Bronchial epithelial cell (primary cell): ENCODE results near the gene UTF1. TPM values are rescaled to one million over a fixed set of nuclear protein-coding genes. Genes with fewer than 3 reads are reported as not detected.

Experiments used
- DNase-seq: peaks from one replicate; pipeline ENCODE4 v3.0.0-alpha.2; 2010; ENCODE audit warnings: low read depth
- FAIRE-seq: peaks from 2 replicates; lab custom pipeline; 2011; peaks lifted over from hg19 to GRCh38; lab: Jason Lieb, UNC
- H3K27me3 ChIP-seq: 2 replicates; pipeline ENCODE4 v1.5.1; 2011; ENCODE audit warnings: low read length; ENCODE audit not compliant: control insufficient read depth, insufficient read depth
- H3K36me3 ChIP-seq: 2 replicates; pipeline ENCODE4 v1.5.1; 2011; ENCODE audit warnings: low read length; ENCODE audit not compliant: control insufficient read depth, insufficient read depth
- H3K4me3 ChIP-seq: 2 replicates; pipeline ENCODE4 v1.5.1; 2011; ENCODE audit warnings: mild to moderate bottlenecking, low read depth, low read length, control low read depth
- total RNA-seq: library from RNA; depleted of rRNA; stranded (reverse); fragments of >200 nt; gene quantifications from 2 replicates; pipeline ENCODE4 v1.2.1, GENCODE V29; 2014
- TF ChIP-seq, protein P1 (sequence below): IDR thresholded peaks from 2 replicates; pipeline ENCODE4 v1.5.1; 2011; ENCODE audit warnings: mild to moderate bottlenecking, moderate library complexity, low read length, control low read depth, inconsistent platforms; ENCODE audit not compliant: insufficient read depth, severe bottlenecking

UTF1 gene
- total RNA-seq, 1 donor from 2014 or later, result not detected

- no peaks in the 10 kb centered on the region for H3K27me3 ChIP-seq
- TF ChIP-seq, protein P1, sequence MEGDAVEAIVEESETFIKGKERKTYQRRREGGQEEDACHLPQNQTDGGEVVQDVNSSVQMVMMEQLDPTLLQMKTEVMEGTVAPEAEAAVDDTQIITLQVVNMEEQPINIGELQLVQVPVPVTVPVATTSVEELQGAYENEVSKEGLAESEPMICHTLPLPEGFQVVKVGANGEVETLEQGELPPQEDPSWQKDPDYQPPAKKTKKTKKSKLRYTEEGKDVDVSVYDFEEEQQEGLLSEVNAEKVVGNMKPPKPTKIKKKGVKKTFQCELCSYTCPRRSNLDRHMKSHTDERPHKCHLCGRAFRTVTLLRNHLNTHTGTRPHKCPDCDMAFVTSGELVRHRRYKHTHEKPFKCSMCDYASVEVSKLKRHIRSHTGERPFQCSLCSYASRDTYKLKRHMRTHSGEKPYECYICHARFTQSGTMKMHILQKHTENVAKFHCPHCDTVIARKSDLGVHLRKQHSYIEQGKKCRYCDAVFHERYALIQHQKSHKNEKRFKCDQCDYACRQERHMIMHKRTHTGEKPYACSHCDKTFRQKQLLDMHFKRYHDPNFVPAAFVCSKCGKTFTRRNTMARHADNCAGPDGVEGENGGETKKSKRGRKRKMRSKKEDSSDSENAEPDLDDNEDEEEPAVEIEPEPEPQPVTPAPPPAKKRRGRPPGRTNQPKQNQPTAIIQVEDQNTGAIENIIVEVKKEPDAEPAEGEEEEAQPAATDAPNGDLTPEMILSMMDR, result no peak
These were observed 5.9 kb upstream of the UTF1 start for GRCh38 chr10:133224076-133224475.

DNA sequence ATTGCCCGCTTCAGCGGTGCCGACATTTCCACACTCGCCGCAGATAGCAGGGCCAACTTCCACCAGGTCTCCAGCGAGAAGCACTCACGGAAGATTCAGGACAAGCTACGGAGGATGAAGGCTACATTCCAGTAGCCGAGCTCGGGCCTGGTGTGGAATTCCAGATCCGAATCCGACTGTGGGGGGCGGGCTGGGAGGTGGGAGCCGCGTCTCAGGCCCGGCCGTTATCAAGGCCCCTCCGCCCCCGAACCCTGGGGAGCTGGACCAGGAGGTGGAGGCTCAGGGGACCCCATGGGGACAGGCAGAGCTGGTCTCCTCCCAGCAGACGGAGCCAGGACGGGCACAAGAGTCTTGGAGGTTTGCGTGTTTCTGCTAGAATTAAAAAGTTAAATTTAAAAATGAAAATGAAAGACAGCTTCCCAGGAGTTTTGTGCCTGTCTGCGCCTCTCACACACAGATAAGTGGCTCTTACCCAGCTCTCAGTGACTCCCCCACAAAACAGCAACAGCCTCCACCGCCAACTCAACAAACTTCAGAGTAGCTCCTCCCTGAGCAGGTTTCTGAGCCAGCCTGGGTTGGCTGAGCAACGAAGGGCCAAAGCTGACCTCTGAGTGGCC lies 5.2 kb upstream of the UTF1 start:
- no peak overlapping the region for H3K4me3 ChIP-seq
- H3K27me3 ChIP-seq, result peaks cover 6% of the 10 kb centered on the region
- FAIRE-seq (no peak), DNase-seq (no peak)
- TF ChIP-seq, protein P1, result no peak
- no peaks in the 10 kb centered on the region for H3K36me3 ChIP-seq

More at GRCh38 chr10:133224076-133224475, 5.9 kb upstream of the UTF1 start:
- DNase-seq (no peak), FAIRE-seq (no peak)
- Histone ChIP-seq H3K4me3 (no peak overlapping the region), H3K36me3 (no peaks in the 10 kb centered on the region)

DNA sequence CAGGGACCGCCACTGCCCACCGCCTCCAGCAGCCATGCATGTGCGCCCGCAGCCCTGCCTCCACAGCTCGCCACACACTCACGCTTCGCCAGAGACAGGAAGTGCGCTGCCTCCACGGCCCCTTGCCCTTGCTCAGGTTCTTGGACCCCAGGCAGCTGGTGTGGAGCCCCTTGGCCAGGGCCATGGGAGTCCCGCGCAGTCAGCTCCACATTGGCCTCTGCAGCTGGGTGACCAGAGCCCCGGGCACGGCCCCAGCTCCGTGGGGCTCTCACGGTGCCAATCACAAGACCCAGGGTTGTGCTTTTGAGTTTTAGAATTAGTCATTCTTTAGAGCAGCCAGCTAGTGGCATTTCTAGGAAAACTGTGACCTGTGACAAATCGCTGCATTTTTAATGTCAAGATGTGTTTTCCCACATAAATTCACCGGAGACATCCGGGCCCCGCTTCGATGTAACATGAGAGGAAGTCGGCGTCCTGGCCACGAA lies 4.3 kb upstream of the UTF1 start:
- Histone ChIP-seq H3K27me3 (peaks cover 6% of the 10 kb centered on the region), H3K36me3 (no peaks in the 10 kb centered on the region), H3K4me3 (no peak overlapping the region)
- FAIRE-seq (no peak), DNase-seq (no peak)
- TF ChIP-seq, protein P1, result no peak

DNA sequence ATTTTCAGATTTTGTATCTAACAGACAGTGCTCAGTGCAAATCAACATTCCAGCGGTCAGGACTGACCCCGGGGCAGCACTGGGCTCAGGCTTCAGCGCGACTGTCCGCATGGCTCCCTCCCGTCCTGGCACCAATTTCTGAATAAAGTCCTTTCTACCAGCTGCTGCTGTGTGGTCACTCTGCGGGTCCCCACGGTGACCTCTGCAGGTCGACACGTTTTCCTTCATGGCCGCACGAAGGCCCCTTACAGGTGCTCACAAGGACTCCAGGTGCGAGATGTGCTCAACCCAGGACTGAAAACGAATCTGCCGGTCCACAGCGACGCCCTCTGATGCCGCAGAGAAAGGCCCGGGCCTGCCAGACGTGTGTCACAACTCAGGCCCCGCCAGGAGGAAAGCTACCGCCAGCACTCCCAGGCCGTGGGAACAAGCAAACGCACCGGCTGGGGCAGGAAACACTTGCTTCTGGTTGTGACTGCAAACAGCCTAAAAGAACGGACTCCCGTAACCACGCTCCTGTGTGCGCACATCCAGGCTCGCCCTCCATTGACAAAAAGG lies 3.7 kb upstream of the UTF1 start:
- H3K27me3 ChIP-seq, result peaks cover 8% of the 10 kb centered on the region
- no peak for FAIRE-seq
- H3K36me3 ChIP-seq, result no peaks in the 10 kb centered on the region
- TF ChIP-seq, protein P1, result no peak
- H3K4me3 ChIP-seq, result no peak overlapping the region
- no peak for DNase-seq

DNA sequence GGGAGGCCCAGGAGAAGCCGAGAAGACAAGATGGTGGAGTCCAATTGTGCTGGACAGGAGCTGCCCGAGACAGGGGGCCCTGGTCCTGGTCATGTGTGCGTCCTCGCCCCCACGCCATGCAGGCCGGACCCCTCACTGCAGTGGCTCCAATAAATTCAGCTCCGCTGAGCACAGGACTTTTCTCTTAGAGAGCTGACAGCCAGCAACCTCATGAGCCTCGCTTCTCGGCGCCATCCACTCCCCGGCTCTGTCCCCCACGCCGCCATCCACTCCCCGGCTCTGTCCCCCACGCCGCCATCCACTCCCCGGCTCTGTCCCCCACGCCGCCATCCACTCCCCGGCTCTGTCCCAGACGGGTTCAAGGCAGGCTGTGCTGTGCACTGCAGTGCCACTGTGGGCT lies 2.8 kb upstream of the UTF1 start:
- DNase-seq (no peak), FAIRE-seq (no peak)
- Histone ChIP-seq H3K4me3 (no peak overlapping the region), H3K27me3 (peaks cover 17% of the 10 kb centered on the region), H3K36me3 (no peaks in the 10 kb centered on the region)
- TF ChIP-seq, protein P1, result no peak
